ENCODE data around the gene GRK6. TPM values are rescaled to one million over a fixed set of nuclear protein-coding genes. Genes with fewer than 3 reads are reported as not detected.
A peak's percentile ranks its signal among the peaks of the same experiment; 100 is the strongest.

GRK6 gene
- total RNA-seq, 1 experiment from 2014 or later, result 82.3 TPM

GRCh38 chr5:177445052-177445916 lies 18.8 kb downstream of the GRK6 start:
- Histone ChIP-seq H3F3A (ENCODE audit: insufficient read depth, low read depth) (peaks cover 49% of the 10 kb centered on the region), H3K27ac (no peak overlapping the region), H3K4me3 (peak overlapping the region; percentile 67; the same call in 1 of the 2 replicates), H2AFZ (no peak overlapping the region), H3K9me3 (ENCODE audit: insufficient read depth, low read depth) (no peaks in the 10 kb centered on the region), H3K79me2 (ENCODE audit: low read depth) (peaks cover 37% of the 10 kb centered on the region), H3K4me1 (replicated peaks; ENCODE audit: insufficient read depth) (peaks cover 18% of the 10 kb centered on the region), H3K36me3 (ENCODE audit: low read depth) (no peaks in the 10 kb centered on the region; the same call in 1 of the 2 replicates), H3K9me2 (ENCODE audit: insufficient read depth) (no peaks in the 10 kb centered on the region), H3K4me2 (peak overlapping the region; percentile 90; the same call in 1 of the 2 replicates), H3K27me3 (ENCODE audit: insufficient read depth, low read depth) (no peaks in the 10 kb centered on the region), H4K20me1 (ENCODE audit: insufficient read depth) (peaks cover 22% of the 10 kb centered on the region)
- CTCF ChIA-PET, result interaction anchor here (0.6 to 0.7 kb wide), 3 partner anchors 31 to 144 kb away, joined by 3 read pairs; no protein-coding TSS in a partner anchor
- no peak for DNase-seq
- BruUV-seq (replicated peaks), result TSS peak; percentile 26
- intact Hi-C loops (cut with micrococcal nuclease; ENCODE audit: unreplicated experiment), result no loop called here
- POLR2A ChIA-PET (ENCODE audit: unreplicated experiment), result interaction anchor here (0.5 to 0.7 kb wide), 3 partner anchors 19 to 325 kb away, joined by 4 to 11 read pairs (median 10); partner anchors contain the start of gene GRK6
- TF ChIP-seq CTCF (conservative IDR thresholded peaks at IDR 0.05) (no peak), EZH2 (IDR thresholded peaks at IDR 0.05; ENCODE audit: low read depth) (no peak)

DNA sequence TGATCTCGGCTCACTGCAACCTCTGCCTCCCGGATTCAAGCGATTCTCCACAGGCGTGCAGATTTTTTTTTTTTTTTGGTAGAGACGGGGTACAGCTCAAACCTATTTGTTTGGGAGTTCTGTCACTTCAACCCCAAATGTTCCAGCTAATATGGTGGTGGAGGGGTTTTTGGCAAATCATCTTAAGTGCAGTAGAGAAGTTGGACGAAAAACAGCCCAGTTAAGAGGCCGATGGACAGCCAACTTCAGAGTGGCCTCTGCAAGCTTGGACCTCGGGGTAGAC lies 19.4 kb downstream of the GRK6 start:
- Histone ChIP-seq H2AFZ (no peak overlapping the region), H3F3A (ENCODE audit: insufficient read depth, low read depth) (peaks cover 44% of the 10 kb centered on the region), H3K27ac (no peak overlapping the region), H3K4me2 (peak overlapping the region; percentile 90), H3K9me2 (ENCODE audit: insufficient read depth) (no peaks in the 10 kb centered on the region), H3K9me3 (ENCODE audit: insufficient read depth, low read depth) (no peaks in the 10 kb centered on the region), H4K20me1 (ENCODE audit: insufficient read depth) (peaks cover 22% of the 10 kb centered on the region), H3K4me1 (replicated peaks; ENCODE audit: insufficient read depth) (peaks cover 18% of the 10 kb centered on the region), H3K36me3 (ENCODE audit: low read depth) (no peaks in the 10 kb centered on the region; the same call in 1 of the 2 replicates), H3K27me3 (ENCODE audit: insufficient read depth, low read depth) (no peaks in the 10 kb centered on the region), H3K4me3 (peak overlapping the region; percentile 67; the same call in 1 of the 2 replicates), H3K79me2 (ENCODE audit: low read depth) (peaks cover 39% of the 10 kb centered on the region)
- TF ChIP-seq CTCF (conservative IDR thresholded peaks at IDR 0.05), result no peak
- no peak for TF ChIP-seq EZH2 (IDR thresholded peaks at IDR 0.05; ENCODE audit: low read depth)
- POLR2A ChIA-PET (ENCODE audit: unreplicated experiment), result interaction anchor here (0.5 to 0.6 kb wide), 3 partner anchors 20 to 325 kb away, joined by 4 to 11 read pairs (median 7); partner anchors contain the start of gene GRK6
- DNase-seq, result no peak
- CTCF ChIA-PET, result interaction anchor here (0.6 to 0.7 kb wide), 3 partner anchors 20 to 145 kb away, joined by 3 to 4 read pairs (median 3); partner anchors contain the start of gene GRK6
- intact Hi-C loops (cut with micrococcal nuclease; ENCODE audit: unreplicated experiment), result no loop called here
- BruUV-seq (replicated peaks), result no TSS peak

GRCh38 chr5:177446200-177447065 lies 20.0 kb downstream of the GRK6 start, which contains the start of gene PRR7:
TSS of gene PRR7 (plus strand) at chr5:177446814. CDS start at chr5:177455068, 8,254 bp downstream.
- Histone ChIP-seq H3K27me3 (ENCODE audit: insufficient read depth, low read depth) (no peaks in the 10 kb centered on the region), H3K79me2 (ENCODE audit: low read depth) (peaks cover 39% of the 10 kb centered on the region)
- peak in 1 of 2 experiments; percentile 73 for DNase-seq

More at GRCh38 chr5:177446200-177447065, 20.0 kb downstream of the GRK6 start, which contains the start of gene PRR7:
- Histone ChIP-seq H3K4me3 (peak within 1 kb of the TSS; percentile 68), H3K4me1 (replicated peaks; ENCODE audit: insufficient read depth) (peaks cover 18% of the 10 kb centered on the region), H2AFZ (0 out of 2 replicates have a peak within 1 kb of the TSS, but pooled peaks have one; percentile 49), H3K4me2 (peak within 1 kb of the TSS; percentile 90), H3F3A (ENCODE audit: insufficient read depth, low read depth) (peaks cover 44% of the 10 kb centered on the region), H4K20me1 (ENCODE audit: insufficient read depth) (peaks cover 22% of the 10 kb centered on the region), H3K36me3 (ENCODE audit: low read depth) (no peaks in the 10 kb centered on the region), H3K27ac (peak within 1 kb of the TSS; percentile 78), H3K9me3 (ENCODE audit: insufficient read depth, low read depth) (no peaks in the 10 kb centered on the region), H3K9me2 (ENCODE audit: insufficient read depth) (no peaks in the 10 kb centered on the region)
- intact Hi-C loops (cut with micrococcal nuclease; ENCODE audit: unreplicated experiment), result no loop called here
- ChIA-PET POLR2A (ENCODE audit: unreplicated experiment) (interaction anchor here (0.5 to 1.6 kb wide), 4 partner anchors 20 to 326 kb away, joined by 4 to 31 read pairs (median 9); partner anchors contain the start of gene GRK6), CTCF (interaction anchor here (0.6 kb wide), 2 partner anchors 20 to 127 kb away, joined by 3 to 4 read pairs; partner anchors contain the start of gene GRK6)
- TF ChIP-seq EZH2 (IDR thresholded peaks at IDR 0.05; ENCODE audit: low read depth), result no peak
- TF ChIP-seq CTCF (conservative IDR thresholded peaks at IDR 0.05), result no peak
- BruUV-seq (replicated peaks), result no TSS peak
